ENCODE measurements around the gene RPN1.

RPN1 gene

DNA sequence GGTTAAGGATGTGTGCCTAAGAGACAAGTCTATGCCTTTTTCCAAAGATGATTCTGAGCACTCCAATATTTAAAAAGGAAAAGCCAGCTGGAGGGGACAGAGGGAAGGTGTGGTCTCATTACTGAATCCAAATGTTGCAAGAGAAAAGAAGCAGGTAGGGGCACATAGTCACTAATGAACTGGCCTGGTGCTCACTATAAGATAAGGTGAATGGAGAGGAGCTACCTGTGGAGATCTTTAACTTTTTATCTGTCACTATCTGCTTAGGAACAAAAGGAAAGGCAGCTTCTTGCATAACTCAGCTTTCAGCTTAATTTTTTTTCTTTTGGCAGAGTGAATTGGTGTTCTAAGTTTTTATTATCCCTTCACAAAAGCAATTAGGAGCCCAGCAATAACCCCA is 69.1 kb downstream of the RPN1 start:
- no peak overlapping the region for H2AFZ ChIP-seq (ENCODE audit: low read depth, low read length)

GRCh38 chr3:128579927-128580326 is 70.7 kb downstream of the RPN1 start:
- DNase-seq (no peak), ATAC-seq (ENCODE audit: insufficient read depth, low read depth) (no peak)
- no peak overlapping the region for H3K9ac ChIP-seq (ENCODE audit: low read depth, low read length)
- H3K9me3 ChIP-seq (ENCODE audit: insufficient read depth, low read length, severe bottlenecking), result no peaks in the 10 kb centered on the region
- H3K27me3 ChIP-seq (ENCODE audit: insufficient read depth, low read length, poor library complexity), result no peaks in the 10 kb centered on the region
- H2AFZ ChIP-seq (ENCODE audit: low read depth, low read length), result no peak overlapping the region
- H3K79me2 ChIP-seq (ENCODE audit: insufficient read depth, low read length), result no peaks in the 10 kb centered on the region
- no peak overlapping the region for H3K4me3 ChIP-seq (ENCODE audit: low read depth in 1 of 2, low read length in 2 of 2)
- no peaks in the 10 kb centered on the region for H4K20me1 ChIP-seq (ENCODE audit: insufficient read depth, low read length)
- H3K4me1 ChIP-seq (ENCODE audit: insufficient read depth, low read length), result no peaks in the 10 kb centered on the region
- TF ChIP-seq, protein P1, sequence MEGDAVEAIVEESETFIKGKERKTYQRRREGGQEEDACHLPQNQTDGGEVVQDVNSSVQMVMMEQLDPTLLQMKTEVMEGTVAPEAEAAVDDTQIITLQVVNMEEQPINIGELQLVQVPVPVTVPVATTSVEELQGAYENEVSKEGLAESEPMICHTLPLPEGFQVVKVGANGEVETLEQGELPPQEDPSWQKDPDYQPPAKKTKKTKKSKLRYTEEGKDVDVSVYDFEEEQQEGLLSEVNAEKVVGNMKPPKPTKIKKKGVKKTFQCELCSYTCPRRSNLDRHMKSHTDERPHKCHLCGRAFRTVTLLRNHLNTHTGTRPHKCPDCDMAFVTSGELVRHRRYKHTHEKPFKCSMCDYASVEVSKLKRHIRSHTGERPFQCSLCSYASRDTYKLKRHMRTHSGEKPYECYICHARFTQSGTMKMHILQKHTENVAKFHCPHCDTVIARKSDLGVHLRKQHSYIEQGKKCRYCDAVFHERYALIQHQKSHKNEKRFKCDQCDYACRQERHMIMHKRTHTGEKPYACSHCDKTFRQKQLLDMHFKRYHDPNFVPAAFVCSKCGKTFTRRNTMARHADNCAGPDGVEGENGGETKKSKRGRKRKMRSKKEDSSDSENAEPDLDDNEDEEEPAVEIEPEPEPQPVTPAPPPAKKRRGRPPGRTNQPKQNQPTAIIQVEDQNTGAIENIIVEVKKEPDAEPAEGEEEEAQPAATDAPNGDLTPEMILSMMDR (IDR thresholded peaks at IDR 0.05; ENCODE audit: borderline replicate concordance, extremely low read depth, low read length, poor library complexity, severe bottlenecking), result no peak
- TF ChIP-seq EZH2 (IDR thresholded peaks at IDR 0.05; ENCODE audit: borderline replicate concordance, low read depth, low read length, severe bottlenecking), result no peak
- H3K36me3 ChIP-seq (ENCODE audit: insufficient read depth, low read length), result no peaks in the 10 kb centered on the region
- no peak overlapping the region for H3K4me2 ChIP-seq (ENCODE audit: insufficient read depth, low read length)
- H3K27ac ChIP-seq (ENCODE audit: low read length), result no peak overlapping the region

More for the DNA sequence above, 69.1 kb downstream of the RPN1 start:
- Histone ChIP-seq H3K4me3 (ENCODE audit: low read depth in 1 of 2, low read length in 2 of 2) (no peak overlapping the region), H3K4me2 (ENCODE audit: insufficient read depth, low read length) (no peak overlapping the region), H3K79me2 (ENCODE audit: insufficient read depth, low read length) (no peaks in the 10 kb centered on the region), H3K36me3 (ENCODE audit: insufficient read depth, low read length) (no peaks in the 10 kb centered on the region), H4K20me1 (ENCODE audit: insufficient read depth, low read length) (no peaks in the 10 kb centered on the region), H3K27me3 (ENCODE audit: insufficient read depth, low read length, poor library complexity) (no peaks in the 10 kb centered on the region), H3K9me3 (ENCODE audit: insufficient read depth, low read length, severe bottlenecking) (no peaks in the 10 kb centered on the region), H3K9ac (ENCODE audit: low read depth, low read length) (no peak overlapping the region), H3K27ac (ENCODE audit: low read length) (no peak overlapping the region), H3K4me1 (ENCODE audit: insufficient read depth, low read length) (no peaks in the 10 kb centered on the region)
- TF ChIP-seq, protein P1 (IDR thresholded peaks at IDR 0.05; ENCODE audit: borderline replicate concordance, extremely low read depth, low read length, poor library complexity, severe bottlenecking), result no peak
- no peak for TF ChIP-seq EZH2 (IDR thresholded peaks at IDR 0.05; ENCODE audit: borderline replicate concordance, low read depth, low read length, severe bottlenecking)
- DNase-seq, result no peak
- ATAC-seq (ENCODE audit: insufficient read depth, low read depth), result no peak

DNA sequence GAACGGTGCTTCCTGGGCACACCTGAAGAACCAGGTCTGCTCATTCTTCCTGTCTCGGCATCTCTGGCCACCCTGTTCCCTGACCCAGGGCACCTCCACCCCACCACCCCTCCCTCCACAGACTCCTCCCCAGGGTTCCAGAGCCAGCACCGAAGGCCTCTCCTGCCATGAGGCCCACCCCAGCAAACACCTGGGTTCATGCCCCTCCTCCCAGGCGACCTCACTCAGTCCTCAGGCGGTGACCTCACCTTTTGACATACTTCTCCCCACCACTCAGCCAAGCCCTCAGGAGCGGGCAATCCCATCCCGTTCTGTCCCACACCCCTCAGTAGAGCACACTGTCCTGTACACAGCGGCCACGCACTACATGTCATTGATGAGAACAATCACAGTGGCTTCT is 72.3 kb downstream of the RPN1 start:
- TF ChIP-seq, protein P1 (IDR thresholded peaks at IDR 0.05; ENCODE audit: borderline replicate concordance, extremely low read depth, low read length, poor library complexity, severe bottlenecking), result no peak
- TF ChIP-seq EZH2 (IDR thresholded peaks at IDR 0.05; ENCODE audit: borderline replicate concordance, low read depth, low read length, severe bottlenecking), result no peak
- Histone ChIP-seq H3K9ac (ENCODE audit: low read depth, low read length) (no peak overlapping the region), H3K27me3 (ENCODE audit: insufficient read depth, low read length, poor library complexity) (peaks cover 9% of the 10 kb centered on the region), H3K4me1 (ENCODE audit: insufficient read depth, low read length) (no peaks in the 10 kb centered on the region), H3K27ac (ENCODE audit: low read length) (no peak overlapping the region), H4K20me1 (ENCODE audit: insufficient read depth, low read length) (0 out of 2 replicates have a peak, but pooled peaks cover 2% of the 10 kb centered on the region), H3K9me3 (ENCODE audit: insufficient read depth, low read length, severe bottlenecking) (no peaks in the 10 kb centered on the region), H3K79me2 (ENCODE audit: insufficient read depth, low read length) (no peaks in the 10 kb centered on the region), H2AFZ (ENCODE audit: low read depth, low read length) (no peak overlapping the region), H3K36me3 (ENCODE audit: insufficient read depth, low read length) (no peaks in the 10 kb centered on the region), H3K4me3 (ENCODE audit: low read depth in 1 of 2, low read length in 2 of 2) (no peak overlapping the region), H3K4me2 (ENCODE audit: insufficient read depth, low read length) (no peak overlapping the region)
- no peak for DNase-seq
- ATAC-seq (ENCODE audit: insufficient read depth, low read depth), result no peak

- TF ChIP-seq, protein P1 (IDR thresholded peaks at IDR 0.05; ENCODE audit: borderline replicate concordance, extremely low read depth, low read length, poor library complexity, severe bottlenecking), result no peak
- no peak for TF ChIP-seq EZH2 (IDR thresholded peaks at IDR 0.05; ENCODE audit: borderline replicate concordance, low read depth, low read length, severe bottlenecking)
- no peaks in the 10 kb centered on the region for H3K36me3 ChIP-seq (ENCODE audit: insufficient read depth, low read length)
- no peak overlapping the region for H3K4me2 ChIP-seq (ENCODE audit: insufficient read depth, low read length)
- H2AFZ ChIP-seq (ENCODE audit: low read depth, low read length), result no peak overlapping the region
- no peaks in the 10 kb centered on the region for H3K79me2 ChIP-seq (ENCODE audit: insufficient read depth, low read length)
- DNase-seq, result no peak
- ATAC-seq (ENCODE audit: insufficient read depth, low read depth), result no peak
- no peak overlapping the region for H3K9ac ChIP-seq (ENCODE audit: low read depth, low read length)
- H3K27me3 ChIP-seq (ENCODE audit: insufficient read depth, low read length, poor library complexity), result peaks cover 15% of the 10 kb centered on the region
- no peak overlapping the region for H3K27ac ChIP-seq (ENCODE audit: low read length)
- no peaks in the 10 kb centered on the region for H3K9me3 ChIP-seq (ENCODE audit: insufficient read depth, low read length, severe bottlenecking)
- 0 out of 2 replicates have a peak, but pooled peaks cover 4% of the 10 kb centered on the region for H4K20me1 ChIP-seq (ENCODE audit: insufficient read depth, low read length)
- no peaks in the 10 kb centered on the region for H3K4me1 ChIP-seq (ENCODE audit: insufficient read depth, low read length)
- no peak overlapping the region for H3K4me3 ChIP-seq (ENCODE audit: low read depth in 1 of 2, low read length in 2 of 2)
Measured at GRCh38 chr3:128577711-128578110, 72.9 kb downstream of the RPN1 start.

Data from DND-41 (cell line).